MCF 10A (cell line): ENCODE measurements around the gene MYMK. TPM values are rescaled to one million over a fixed set of nuclear protein-coding genes. Genes with fewer than 3 reads are reported as not detected.

Source experiments
- BruUV-seq: library from RNA; stranded (reverse); fragments of 400-500 nt; replicated peaks from 2 replicates; lab custom pipeline; 2021; lab: Mats Ljungman, UMichigan
- CTCF ChIA-PET: fragments of 300-600 bp; sonication (Branson Sonifier 250); formaldehyde crosslinking; extraction: SDS; loops from one replicate; lab custom pipeline; 2021; ENCODE audit warnings: antibody characterized with exemption, inconsistent platforms; lab: Yijun Ruan, JAX
- POLR2A ChIA-PET: fragments of 300-600, 350-650 bp; sonication (Branson Sonifier 250); formaldehyde crosslinking; extraction: SDS; loops from one replicate; lab custom pipeline; 2020; ENCODE audit warnings: antibody characterized with exemption, inconsistent platforms; lab: Yijun Ruan, JAX
- DNase-seq: peaks from one replicate; pipeline ENCODE4 v3.0.0-alpha.2; 2018; ENCODE audit not compliant: unreplicated experiment
- H3K27ac Mint-ChIP-seq: one replicate; pipeline ENCODE4 v1.8.0; 2022; ENCODE audit warnings: mild to moderate bottlenecking, low read depth, mixed read lengths; ENCODE audit not compliant: unreplicated experiment
- H3K27me3 Mint-ChIP-seq: one replicate; pipeline ENCODE4 v1.8.0; 2022; ENCODE audit warnings: mixed read lengths; ENCODE audit not compliant: insufficient read depth, unreplicated experiment
- H3K36me3 Mint-ChIP-seq: one replicate; pipeline ENCODE4 v1.8.0; 2022; ENCODE audit warnings: mild to moderate bottlenecking, moderate library complexity, mixed read lengths; ENCODE audit not compliant: insufficient read depth, unreplicated experiment
- H3K4me1 Mint-ChIP-seq: one replicate; pipeline ENCODE4 v1.8.0; 2022; ENCODE audit warnings: mixed read lengths; ENCODE audit not compliant: insufficient read depth, unreplicated experiment
- H3K4me3 Mint-ChIP-seq: one replicate; pipeline ENCODE4 v1.8.0; 2022; ENCODE audit warnings: mild to moderate bottlenecking, moderate library complexity, mixed read lengths; ENCODE audit not compliant: unreplicated experiment
- H3K9me3 Mint-ChIP-seq: one replicate; pipeline ENCODE4 v1.8.0; 2022; ENCODE audit warnings: mixed read lengths; ENCODE audit not compliant: unreplicated experiment
- intact Hi-C: fragments of 100-400 bp; cut with micrococcal nuclease; formaldehyde crosslinking; loops from 2 replicates; pipeline ENCODE4 v1.14.1; 2022
- total RNA-seq: library from RNA; stranded (reverse); gene quantifications from 2 replicates; pipeline ENCODE4 v1.2.3, GENCODE V29; 2022
- TF ChIP-seq, protein P1 (sequence below): fragments of 200-600 bp; IDR thresholded peaks from one replicate; pipeline ENCODE4 v1.8.0; 2022; ENCODE audit warnings: antibody characterized with exemption, mild to moderate bottlenecking; ENCODE audit not compliant: unreplicated experiment

The MYMK gene
- total RNA-seq, 1 experiment from 2014 or later, result not detected

DNA sequence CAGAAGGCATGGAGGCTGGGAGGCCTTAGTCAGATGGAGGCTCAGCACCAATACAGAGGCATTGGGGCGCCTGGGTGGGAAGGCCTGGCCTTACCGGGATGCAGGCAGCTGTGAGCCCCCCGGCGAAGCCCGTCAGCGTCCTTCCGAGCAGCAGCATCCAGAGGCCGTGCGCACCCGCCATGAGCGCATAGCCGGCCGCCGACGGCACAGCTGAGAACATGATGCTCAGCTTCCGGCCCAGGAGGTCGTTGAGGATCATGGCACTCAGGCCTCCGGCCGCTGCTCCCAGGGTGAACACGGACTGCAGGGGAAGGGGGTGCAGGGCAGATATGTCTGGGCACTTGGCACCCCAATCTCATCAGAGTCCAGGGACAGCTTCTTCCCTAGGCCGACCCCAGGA, 47.8 kb downstream of the MYMK start:
- Mint-ChIP-seq H3K4me1 (no peaks in the 10 kb centered on the region), H3K27ac (no peak overlapping the region), H3K4me3 (no peak overlapping the region), H3K27me3 (no peaks in the 10 kb centered on the region), H3K36me3 (peaks cover 6% of the 10 kb centered on the region), H3K9me3 (no peaks in the 10 kb centered on the region)
- no peak for DNase-seq
- ChIA-PET POLR2A (no interaction called here), CTCF (interaction anchor here (0.5 to 1.0 kb wide), 3 partner anchors 82 to 298 kb away, joined by 3 read pairs; no protein-coding TSS in a partner anchor)
- BruUV-seq, result no TSS peak
- TF ChIP-seq, protein P1, sequence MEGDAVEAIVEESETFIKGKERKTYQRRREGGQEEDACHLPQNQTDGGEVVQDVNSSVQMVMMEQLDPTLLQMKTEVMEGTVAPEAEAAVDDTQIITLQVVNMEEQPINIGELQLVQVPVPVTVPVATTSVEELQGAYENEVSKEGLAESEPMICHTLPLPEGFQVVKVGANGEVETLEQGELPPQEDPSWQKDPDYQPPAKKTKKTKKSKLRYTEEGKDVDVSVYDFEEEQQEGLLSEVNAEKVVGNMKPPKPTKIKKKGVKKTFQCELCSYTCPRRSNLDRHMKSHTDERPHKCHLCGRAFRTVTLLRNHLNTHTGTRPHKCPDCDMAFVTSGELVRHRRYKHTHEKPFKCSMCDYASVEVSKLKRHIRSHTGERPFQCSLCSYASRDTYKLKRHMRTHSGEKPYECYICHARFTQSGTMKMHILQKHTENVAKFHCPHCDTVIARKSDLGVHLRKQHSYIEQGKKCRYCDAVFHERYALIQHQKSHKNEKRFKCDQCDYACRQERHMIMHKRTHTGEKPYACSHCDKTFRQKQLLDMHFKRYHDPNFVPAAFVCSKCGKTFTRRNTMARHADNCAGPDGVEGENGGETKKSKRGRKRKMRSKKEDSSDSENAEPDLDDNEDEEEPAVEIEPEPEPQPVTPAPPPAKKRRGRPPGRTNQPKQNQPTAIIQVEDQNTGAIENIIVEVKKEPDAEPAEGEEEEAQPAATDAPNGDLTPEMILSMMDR, result no peak
- intact Hi-C loops, result no loop called here

DNA sequence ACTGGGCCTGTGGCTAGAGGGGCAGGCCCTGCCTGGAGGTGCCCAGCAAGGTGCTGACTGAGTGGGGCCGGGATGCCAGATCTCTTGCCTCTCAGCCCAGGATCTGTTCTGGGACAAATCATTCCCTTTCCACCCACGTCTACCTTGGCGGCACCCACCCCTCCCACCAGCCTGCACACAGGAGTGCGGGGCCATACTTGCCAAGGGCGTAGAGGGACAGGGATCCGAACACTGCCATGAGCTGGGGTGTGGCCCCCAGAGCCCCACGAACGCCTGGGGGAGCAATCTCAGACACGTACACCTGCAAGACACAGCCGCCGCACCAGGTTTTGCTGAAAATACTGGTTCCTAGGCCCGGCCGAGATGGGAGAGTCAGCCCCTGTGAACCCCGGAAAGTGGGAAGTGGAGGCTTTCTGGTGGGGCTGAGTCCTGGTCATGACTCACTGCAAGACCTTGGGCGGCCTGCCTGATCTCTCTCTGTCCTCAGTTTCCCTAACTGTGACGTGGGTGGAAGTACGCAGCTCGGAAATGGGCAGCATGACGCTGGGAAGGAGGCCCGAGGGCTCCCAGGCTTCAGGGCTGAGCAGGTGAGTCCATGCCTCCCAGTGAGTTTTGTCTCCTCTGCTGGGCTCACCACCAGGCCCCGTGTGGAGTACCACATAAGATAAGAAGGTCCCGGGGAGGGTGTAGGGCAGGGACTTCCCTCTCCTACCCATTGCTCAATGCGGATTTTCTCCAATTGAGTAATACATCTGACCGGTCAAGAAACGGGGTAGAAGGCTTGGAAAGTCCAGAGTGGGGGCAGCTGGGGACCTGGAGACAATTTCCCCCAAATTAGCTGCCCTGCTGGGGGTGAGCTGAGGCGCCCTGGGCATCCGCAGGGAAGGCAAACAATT, 48.5 kb downstream of the MYMK start:
- Mint-ChIP-seq H3K27ac (no peak overlapping the region), H3K4me1 (no peaks in the 10 kb centered on the region), H3K4me3 (no peak overlapping the region), H3K36me3 (peaks cover 6% of the 10 kb centered on the region), H3K27me3 (no peaks in the 10 kb centered on the region), H3K9me3 (no peaks in the 10 kb centered on the region)
- POLR2A ChIA-PET, result no interaction called here
- intact Hi-C loops, result no loop called here
- CTCF ChIA-PET, result interaction anchor here (0.6 to 1.0 kb wide), 4 partner anchors 10 to 295 kb away, joined by 3 read pairs; no protein-coding TSS in a partner anchor
- TF ChIP-seq, protein P1, result no peak
- peak; percentile 35 for DNase-seq
- BruUV-seq, result no TSS peak

DNA sequence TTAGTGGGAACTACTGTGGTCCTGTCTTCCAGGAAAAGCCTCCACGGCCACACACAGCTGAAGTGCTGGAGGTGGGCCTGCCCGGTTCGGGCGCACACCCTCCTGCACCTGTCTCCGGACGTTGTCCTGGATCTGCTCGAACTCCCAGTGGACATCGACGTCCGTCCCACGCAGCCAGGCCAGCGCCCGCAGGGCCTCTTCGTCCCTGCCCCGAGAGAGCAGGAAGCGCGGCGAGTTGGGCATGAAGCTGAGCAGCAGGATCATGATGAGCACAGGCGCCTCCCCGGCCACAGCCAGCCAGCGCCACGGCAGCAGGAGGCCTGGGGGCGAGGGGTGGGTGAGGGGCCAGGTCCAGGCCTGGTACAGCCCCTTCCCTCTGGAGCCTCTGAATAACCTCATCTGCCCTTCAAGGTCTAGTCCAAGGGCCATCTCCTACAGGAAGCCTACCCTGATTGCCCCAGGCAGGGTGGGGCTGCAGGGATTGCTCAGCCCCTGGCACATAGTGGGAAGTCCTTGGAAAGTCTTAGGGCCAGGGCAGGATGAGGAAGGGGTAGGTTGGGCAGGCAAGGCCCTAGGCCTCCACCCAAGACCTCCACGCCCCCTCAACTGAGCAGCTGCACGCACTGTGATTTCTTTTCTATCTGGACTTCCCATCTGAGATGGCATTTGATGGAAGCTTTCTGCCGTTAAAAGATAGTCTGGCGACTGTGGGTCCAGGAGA, 49.3 kb downstream of the MYMK start:
- intact Hi-C loops, result no loop called here
- TF ChIP-seq, protein P1, result no peak
- no TSS peak for BruUV-seq
- H3K4me1 Mint-ChIP-seq, result no peaks in the 10 kb centered on the region
- no peak for DNase-seq
- H3K36me3 Mint-ChIP-seq, result peaks cover 6% of the 10 kb centered on the region
- no peak overlapping the region for H3K4me3 Mint-ChIP-seq
- no peaks in the 10 kb centered on the region for H3K27me3 Mint-ChIP-seq
- no peaks in the 10 kb centered on the region for H3K9me3 Mint-ChIP-seq
- ChIA-PET POLR2A (no interaction called here), CTCF (interaction anchor here (0.9 kb wide), 2 partner anchors 11 to 59 kb away, joined by 3 to 4 read pairs; no protein-coding TSS in a partner anchor)
- H3K27ac Mint-ChIP-seq, result no peak overlapping the region

DNA sequence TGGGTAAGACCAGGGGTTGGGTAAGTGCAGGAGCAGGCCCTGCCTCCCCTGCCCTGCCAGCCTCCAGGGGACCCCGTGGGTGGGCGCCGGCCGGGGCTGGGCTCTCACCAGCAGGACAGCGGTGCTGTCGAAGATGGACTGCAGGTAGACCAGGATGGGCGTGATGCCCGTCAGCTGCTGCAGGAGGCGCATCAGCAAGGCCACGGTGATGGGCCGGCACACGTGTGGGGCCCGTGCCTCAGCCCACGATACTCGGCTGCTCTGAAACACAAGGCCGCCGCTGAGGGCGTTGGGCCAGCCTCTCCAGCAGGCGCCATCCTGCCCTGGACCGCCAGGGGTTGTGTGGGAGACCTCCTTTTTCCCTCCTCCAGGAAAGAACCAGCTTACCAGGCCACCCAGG, 49.9 kb downstream of the MYMK start:
- intact Hi-C loops, result no loop called here
- Mint-ChIP-seq H3K27ac (no peak overlapping the region), H3K9me3 (no peaks in the 10 kb centered on the region), H3K4me1 (no peaks in the 10 kb centered on the region), H3K4me3 (no peak overlapping the region), H3K27me3 (no peaks in the 10 kb centered on the region), H3K36me3 (peaks cover 6% of the 10 kb centered on the region)
- no peak for DNase-seq
- ChIA-PET CTCF (interaction anchor here (0.9 kb wide), 1 partner anchor 58 kb away, joined by 4 read pairs; no protein-coding TSS in a partner anchor), POLR2A (no interaction called here)
- TF ChIP-seq, protein P1, result no peak
- BruUV-seq, result no TSS peak
